ENCODE measurements around the gene PRDM16. TPM values are rescaled to one million over a fixed set of nuclear protein-coding genes. Genes with fewer than 3 reads are reported as not detected.

PRDM16 gene
- total and polyA plus RNA-seq, 2 of the 4 experiments (the other 2 are of a cell fraction), result 0.02 TPM; not detected in 1

- Histone ChIP-seq H4K5ac (ENCODE audit: low read depth, low read length) (no peak overlapping the region), H3K56ac (ENCODE audit: extremely low read depth, insufficient read depth, low read length) (no peak overlapping the region), H4K20me1 (ENCODE audit: insufficient read depth, low read length) (no peaks in the 10 kb centered on the region), H3K9me1 (ENCODE audit: insufficient read depth, low read length) (no peaks in the 10 kb centered on the region), H3K4me1 (ENCODE audit: control insufficient read depth, insufficient read depth, low read length) (no peaks in the 10 kb centered on the region), H3K4ac (ENCODE audit: low read depth, low read length) (no peak overlapping the region), H2BK5ac (ENCODE audit: low read depth, low read length, poor library complexity, severe bottlenecking) (no peak overlapping the region), H2BK15ac (ENCODE audit: low read depth, low read length) (no peak overlapping the region), H3K27me3 (ENCODE audit: control insufficient read depth, insufficient read depth, low read length) (peaks cover 16% of the 10 kb centered on the region; the same call in 1 of the 2 replicates), H2AFZ (replicated peaks; ENCODE audit: low read length, poor library complexity) (no peak overlapping the region), H3K4me2 (ENCODE audit: low read depth, low read length) (no peak overlapping the region), H2BK20ac (ENCODE audit: low read depth, low read length) (no peak overlapping the region), H3K4me3 (ENCODE audit: insufficient read depth, low read depth, low read length) (no peak overlapping the region), H3K14ac (replicated peaks; ENCODE audit: low read depth, low read length) (no peak overlapping the region), H3K9ac (ENCODE audit: low read depth, low read length) (no peak overlapping the region), H3K9me3 (ENCODE audit: control insufficient read depth, insufficient read depth, low read length) (0 out of 2 replicates have a peak, but pooled peaks cover 2% of the 10 kb centered on the region), H3K23ac (ENCODE audit: low read depth, low read length) (no peak overlapping the region), H3K27ac (ENCODE audit: insufficient read depth, low read length) (no peak overlapping the region), H2AK5ac (ENCODE audit: low read depth, low read length) (no peak overlapping the region), H3K18ac (ENCODE audit: low read depth, low read length) (no peak overlapping the region), H2AK9ac (replicated peaks; ENCODE audit: low read depth, low read length, poor library complexity) (no peak overlapping the region), H4K8ac (ENCODE audit: low read depth in 2 of 2, low read length in 2 of 2) (no peak overlapping the region), H2BK120ac (ENCODE audit: low read depth, low read length) (no peak overlapping the region), H4K91ac (ENCODE audit: insufficient read depth, low read depth, low read length) (no peak overlapping the region), H3K36me3 (ENCODE audit: control insufficient read depth, insufficient read depth, low read length) (no peaks in the 10 kb centered on the region), H3K79me1 (ENCODE audit: low read depth in 1 of 2, low read length in 2 of 2) (no peaks in the 10 kb centered on the region)
- no peak for DNase-seq
- TF ChIP-seq ELK1 (IDR thresholded peaks at IDR 0.05; ENCODE audit: borderline replicate concordance, low read depth, low read length) (no peak), USF2 (IDR thresholded peaks at IDR 0.05; ENCODE audit: low read depth, low read length) (no peak), CTCF (conservative IDR thresholded peaks at IDR 0.05; ENCODE audit: low read depth, low read length) (no peak), POLR2A (IDR thresholded peaks at IDR 0.05; ENCODE audit: low read depth, low read length) (no peak), SMC3 (IDR thresholded peaks at IDR 0.05; ENCODE audit: low read depth, low read length) (no peak), MAZ (IDR thresholded peaks at IDR 0.05; ENCODE audit: borderline replicate concordance, low read depth, low read length) (no peak), RCOR1 (IDR thresholded peaks at IDR 0.05; ENCODE audit: insufficient replicate concordance, low read length) (no peak), RAD21 (IDR thresholded peaks at IDR 0.05; ENCODE audit: low read length) (no peak), BHLHE40 (IDR thresholded peaks at IDR 0.05; ENCODE audit: low read depth, low read length) (no peak), MAFK (IDR thresholded peaks at IDR 0.05; ENCODE audit: low read depth, low read length) (no peak), NFE2L2 (IDR thresholded peaks at IDR 0.05; ENCODE audit: low read depth, low read length) (no peak), CHD1 (IDR thresholded peaks at IDR 0.05; ENCODE audit: low read depth, low read length) (no peak)
- ChIA-PET POLR2A (ENCODE audit: unreplicated experiment) (no interaction called here), CTCF (no interaction called here)
- WGBS, 2 experiments (ENCODE audit: extremely low coverage in 2 of 2, insufficient read length in 1 of 2), result no CpG with 5 or more reads among the region's 13 CpGs
- in situ Hi-C loops (cut with MboI; ENCODE audit: low sequenced_read_pairs), result no loop called here
- dilution Hi-C loops (cut with HindIII; ENCODE audit: low sequenced_read_pairs, unreplicated experiment), result no loop called here
- intact Hi-C loops (cut with micrococcal nuclease), result no loop called here
- ATAC-seq (ENCODE audit: low read depth), result no peak
- BruUV-seq (replicated peaks), result no TSS peak
These were observed 225.4 kb downstream of the PRDM16 start for GRCh38 chr1:3294450-3294849.
